ENCODE measurements around the gene JAZF1.

Gene JAZF1

GRCh38 chr7:27899601-27900000, 281.0 kb downstream of the JAZF1 start:
- TF ChIP-seq CTCF (IDR thresholded peaks at IDR 0.05; ENCODE audit: extremely low read depth, insufficient read depth, missing control alignments), result no peak
- no peak for DNase-seq (ENCODE audit: low spot score)
- in situ Hi-C loops (cut with MboI; ENCODE audit: low pct_unique_long_range_greater_than_20kb, low sequenced_read_pairs, unreplicated experiment), result no loop called here

GRCh38 chr7:27897441-27897847, 283.2 kb downstream of the JAZF1 start:
- DNase-seq (ENCODE audit: low spot score), result no peak
- TF ChIP-seq CTCF (IDR thresholded peaks at IDR 0.05; ENCODE audit: extremely low read depth, insufficient read depth, missing control alignments), result no peak
- in situ Hi-C loops (cut with MboI; ENCODE audit: low pct_unique_long_range_greater_than_20kb, low sequenced_read_pairs, unreplicated experiment), result no loop called here

- in situ Hi-C loops (cut with MboI; ENCODE audit: low pct_unique_long_range_greater_than_20kb, low sequenced_read_pairs, unreplicated experiment), result no loop called here
- no peak for TF ChIP-seq CTCF (IDR thresholded peaks at IDR 0.05; ENCODE audit: extremely low read depth, insufficient read depth, missing control alignments)
- DNase-seq (ENCODE audit: low spot score), result no peak
Measured at GRCh38 chr7:27897001-27897400, 283.6 kb downstream of the JAZF1 start.

GRCh38 chr7:27895551-27895950, 285.0 kb downstream of the JAZF1 start:
- no peak for TF ChIP-seq CTCF (IDR thresholded peaks at IDR 0.05; ENCODE audit: extremely low read depth, insufficient read depth, missing control alignments)
- DNase-seq (ENCODE audit: low spot score), result no peak
- in situ Hi-C loops (cut with MboI; ENCODE audit: low pct_unique_long_range_greater_than_20kb, low sequenced_read_pairs, unreplicated experiment), result no loop called here

GRCh38 chr7:27890205-27890849, 290.3 kb downstream of the JAZF1 start:
- TF ChIP-seq CTCF (IDR thresholded peaks at IDR 0.05; ENCODE audit: extremely low read depth, insufficient read depth, missing control alignments), result no peak
- DNase-seq (ENCODE audit: low spot score), result peak; percentile 72
- in situ Hi-C loops (cut with MboI; ENCODE audit: low pct_unique_long_range_greater_than_20kb, low sequenced_read_pairs, unreplicated experiment), result no loop called here

GRCh38 chr7:27889800-27890199, 290.8 kb downstream of the JAZF1 start:
- no peak for DNase-seq (ENCODE audit: low spot score)
- in situ Hi-C loops (cut with MboI; ENCODE audit: low pct_unique_long_range_greater_than_20kb, low sequenced_read_pairs, unreplicated experiment), result no loop called here
- no peak for TF ChIP-seq CTCF (IDR thresholded peaks at IDR 0.05; ENCODE audit: extremely low read depth, insufficient read depth, missing control alignments)
